ENCODE data around the gene ZMYND8. TPM values are rescaled to one million over a fixed set of nuclear protein-coding genes. Genes with fewer than 3 reads are reported as not detected.
"Not testable (repeated sequence)": the region's sequence is repeated elsewhere in the genome, so short reads cannot be mapped to it uniquely, and the experiment has no call there.

Gene ZMYND8
- total RNA-seq (2014; rRNA removed; shearing (Covaris generic)) = 22.1 and 22.8 TPM in 2 replicates
- 31.0 and 40.6 TPM in 2 replicates for polyA plus RNA-seq (2015; cell fraction: cytosol; rRNA removed)
- polyA plus RNA-seq (2015; cell fraction: nucleus; rRNA removed) = 44.9 and 62.9 TPM in 2 replicates

DNA sequence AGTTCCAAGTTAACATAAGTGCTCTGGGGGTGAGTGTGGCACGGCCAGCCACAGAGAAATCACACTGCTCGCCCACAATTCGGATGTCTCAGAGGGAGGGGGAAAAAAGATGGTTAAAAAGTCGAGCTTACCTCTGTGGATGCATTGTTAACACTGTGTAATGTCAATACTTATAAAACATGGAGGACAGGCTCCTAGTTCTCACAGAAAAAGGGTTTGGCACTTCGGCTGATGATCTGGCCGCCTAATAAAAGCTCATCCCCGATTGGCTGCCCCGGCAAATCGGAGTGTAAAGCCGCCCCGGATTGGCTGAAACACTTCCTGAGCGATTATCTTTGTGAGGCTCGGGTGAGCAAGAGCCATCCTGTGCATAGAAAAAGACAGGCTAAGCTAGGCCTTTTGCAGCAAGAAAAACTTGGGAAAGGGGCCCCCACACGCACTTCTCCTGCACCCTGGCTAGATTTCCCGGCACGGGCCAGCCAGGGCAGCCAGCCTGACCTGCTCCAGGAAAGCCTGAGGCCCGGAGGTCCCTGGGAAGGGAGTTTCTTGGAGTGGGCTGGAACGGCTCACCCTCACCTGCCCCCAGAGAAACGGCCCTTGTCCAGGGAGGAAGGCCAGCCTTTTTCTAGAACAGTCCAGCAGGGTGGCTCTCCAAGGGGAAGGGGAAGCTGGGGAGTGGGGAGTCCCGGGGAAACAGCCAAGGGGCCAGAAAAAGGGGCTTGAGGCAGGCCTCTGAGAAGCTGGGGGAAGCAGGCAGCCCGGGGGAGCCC, at the start of gene ZMYND8:
TSS of gene ZMYND8 (minus strand) at position 174 of the 770 bp plus-strand sequence. CDS start at position 145, 29 bp downstream.
- peak; percentile 97 for DNase-seq (ENCODE audit: low read depth, low spot score)
- in situ Hi-C loops (cut with HindIII; ENCODE audit: low pct_unique_long_range_greater_than_20kb, low sequenced_read_pairs) = no loop called here

DNA sequence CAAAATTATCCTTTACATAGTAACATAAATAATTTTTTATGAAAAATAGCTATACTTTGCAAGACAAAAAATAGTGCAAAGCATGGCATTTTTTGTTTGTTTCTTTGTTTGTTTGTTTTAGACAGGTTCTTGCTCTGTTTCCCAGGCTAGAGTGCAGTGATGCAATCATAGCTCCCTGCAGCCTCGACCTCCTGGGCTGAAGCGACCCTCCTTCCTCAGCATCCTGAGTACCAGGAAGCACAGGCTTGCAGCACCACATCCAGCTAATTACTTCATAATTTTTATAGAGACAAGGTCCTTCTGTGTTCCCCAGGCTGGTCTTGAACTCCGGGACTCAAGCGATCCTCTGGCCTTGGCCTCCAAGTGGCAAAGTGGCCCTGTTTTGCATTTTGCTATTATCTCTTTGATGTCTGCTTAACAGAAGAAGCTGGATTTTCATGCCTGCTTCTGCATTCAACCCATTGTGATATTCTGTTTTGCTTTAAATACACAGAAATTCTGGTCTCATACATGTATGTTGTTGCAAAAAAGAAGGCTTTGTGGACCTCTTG, 49.4 kb upstream of the ZMYND8 start:
- in situ Hi-C loops (cut with HindIII; ENCODE audit: low pct_unique_long_range_greater_than_20kb, low sequenced_read_pairs) = no loop called here
- no peak for DNase-seq (ENCODE audit: low read depth, low spot score)

DNA sequence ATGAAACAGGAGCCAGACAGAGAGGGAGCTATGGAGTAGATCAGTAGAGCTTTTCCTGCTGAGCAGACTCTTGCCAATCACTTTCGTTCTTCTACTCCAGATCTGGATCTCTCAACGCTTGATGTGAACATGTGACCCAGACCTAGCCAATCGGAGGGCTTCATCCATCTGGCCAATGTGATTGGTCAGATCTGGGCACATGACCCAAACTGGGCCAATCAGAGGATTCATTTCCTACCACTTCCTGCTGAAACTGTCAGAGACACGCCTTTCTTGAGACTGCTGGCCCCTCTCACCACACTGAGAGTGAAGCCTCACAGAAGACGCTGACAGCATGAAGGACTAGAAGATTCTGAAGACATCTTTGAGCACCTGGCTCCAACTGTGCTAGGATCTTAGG, 44.2 kb upstream of the ZMYND8 start:
- peak; percentile 42 for DNase-seq (ENCODE audit: low read depth, low spot score)
- in situ Hi-C loops (cut with HindIII; ENCODE audit: low pct_unique_long_range_greater_than_20kb, low sequenced_read_pairs) = no loop called here

DNA sequence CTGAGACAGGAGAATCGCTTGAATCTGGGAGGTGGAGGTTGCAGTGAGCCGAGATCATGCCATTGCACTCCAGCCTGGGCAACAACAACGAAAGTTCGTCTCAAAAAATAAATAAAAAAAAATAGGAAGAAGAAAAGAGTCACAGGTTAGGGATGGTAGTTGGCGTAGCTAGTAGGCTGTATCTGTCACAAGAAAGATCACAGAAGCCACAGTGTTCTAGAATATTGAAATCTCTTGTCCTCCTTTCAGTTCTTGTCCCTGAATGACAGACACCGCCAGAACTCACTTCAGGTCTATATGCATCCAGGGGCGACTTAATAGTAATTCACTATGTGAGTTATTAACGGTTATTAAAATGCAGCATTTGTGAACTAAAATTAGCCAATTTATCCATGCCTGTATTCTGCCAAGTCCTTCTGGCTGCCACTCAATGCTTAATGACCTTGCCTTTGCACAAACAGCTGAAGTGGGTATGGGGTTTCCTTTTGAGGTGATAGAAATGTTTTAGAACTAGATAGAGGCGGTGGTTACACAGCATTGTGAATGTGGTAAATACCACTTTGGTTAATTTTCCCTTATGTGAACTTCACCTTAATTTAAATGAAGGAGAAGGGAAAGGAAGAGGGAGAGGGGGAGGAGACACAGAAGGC, 41.3 kb upstream of the ZMYND8 start:
- in situ Hi-C loops (cut with HindIII; ENCODE audit: low pct_unique_long_range_greater_than_20kb, low sequenced_read_pairs) = no loop called here
- no peak for DNase-seq (ENCODE audit: low read depth, low spot score)

DNA sequence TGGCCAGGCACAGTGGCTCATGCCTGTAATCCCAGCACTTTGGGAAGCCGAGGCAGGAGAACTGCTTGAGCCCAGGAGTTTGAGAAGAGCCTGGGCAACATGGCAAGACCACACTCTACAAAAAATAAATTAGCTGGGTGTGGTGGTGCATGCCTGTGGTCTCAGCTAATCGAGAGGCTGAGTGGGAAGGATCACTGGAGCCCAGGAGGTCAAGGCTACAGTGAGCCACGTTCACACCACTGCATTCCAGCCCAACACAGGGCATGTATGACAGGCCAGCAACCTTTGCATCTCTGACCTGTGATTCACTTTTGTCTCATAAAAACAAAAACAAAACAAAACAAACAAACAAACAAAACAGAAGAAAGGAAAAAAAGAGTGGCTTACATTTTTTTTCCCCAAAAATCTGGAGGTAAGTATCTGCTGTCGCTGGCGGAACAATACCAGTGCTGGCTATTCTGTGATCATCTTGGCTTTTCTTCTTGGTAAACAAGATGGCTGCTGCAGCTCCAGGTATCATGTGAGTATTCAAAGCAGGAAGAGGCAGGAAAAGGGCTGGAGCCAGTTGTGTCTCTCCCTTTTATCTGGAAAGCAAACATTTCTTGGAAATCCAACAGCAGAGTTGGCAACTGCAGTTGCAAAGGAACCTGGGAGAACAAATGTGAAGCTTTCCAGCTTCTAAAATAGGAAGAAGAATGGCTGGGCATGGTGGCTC, 40.4 kb upstream of the ZMYND8 start:
- in situ Hi-C loops (cut with HindIII; ENCODE audit: low pct_unique_long_range_greater_than_20kb, low sequenced_read_pairs) = no loop called here
- DNase-seq (ENCODE audit: low read depth, low spot score) = no peak

DNA sequence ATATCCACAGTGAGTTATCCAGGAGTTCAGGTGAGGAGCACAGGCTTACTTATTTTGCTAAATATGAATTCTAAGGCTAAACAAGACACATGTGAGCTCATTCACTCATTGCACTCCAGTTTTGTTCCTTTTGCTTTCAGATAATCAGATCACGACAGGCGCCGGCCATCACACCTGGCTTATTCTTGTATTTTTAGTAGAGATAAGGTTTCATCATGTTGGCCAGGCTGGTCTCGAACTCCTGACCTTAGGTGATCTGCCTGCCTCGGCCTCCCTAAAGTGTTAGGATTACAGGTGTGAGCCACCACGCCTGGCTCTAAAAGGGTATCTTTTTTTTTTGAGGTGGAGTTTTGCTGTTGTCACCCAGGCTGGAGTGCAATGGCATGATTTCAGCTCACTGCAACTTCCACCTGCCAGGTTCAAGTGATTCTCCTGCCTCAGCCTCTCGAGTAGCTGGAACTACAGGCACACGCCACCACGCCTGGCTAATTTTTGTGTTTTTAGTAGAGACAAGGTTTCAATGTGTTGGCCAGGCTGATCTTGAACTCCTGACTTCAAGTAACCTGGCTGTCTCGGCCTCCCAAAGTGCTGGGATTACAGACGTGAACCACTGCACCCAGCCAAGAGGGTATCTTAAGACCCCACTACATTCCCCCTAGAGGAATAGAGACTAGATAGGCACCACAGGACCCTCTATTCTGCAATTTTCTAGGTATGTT, 37.5 kb upstream of the ZMYND8 start:
- in situ Hi-C loops (cut with HindIII; ENCODE audit: low pct_unique_long_range_greater_than_20kb, low sequenced_read_pairs); DNase-seq (ENCODE audit: low read depth, low spot score): not testable (repeated sequence)

DNA sequence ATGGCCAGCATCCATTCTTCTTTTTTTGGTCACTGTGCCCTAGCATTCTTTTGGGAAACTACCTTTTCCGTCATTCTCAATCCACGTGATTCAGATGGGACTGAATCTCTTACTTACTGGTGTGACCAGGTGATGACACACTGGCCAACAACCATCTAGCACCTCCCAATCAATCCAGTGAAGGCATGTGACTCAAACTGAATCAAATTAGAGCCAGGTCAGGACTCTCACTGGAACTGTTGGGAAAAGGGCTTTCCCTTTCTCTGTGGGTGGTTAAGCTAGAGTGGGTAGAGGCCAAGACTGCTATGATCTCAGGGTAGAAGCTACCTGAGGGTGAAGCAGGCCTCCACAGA, 36.2 kb upstream of the ZMYND8 start:
- in situ Hi-C loops (cut with HindIII; ENCODE audit: low pct_unique_long_range_greater_than_20kb, low sequenced_read_pairs) = no loop called here
- DNase-seq (ENCODE audit: low read depth, low spot score) = peak; percentile 42

DNA sequence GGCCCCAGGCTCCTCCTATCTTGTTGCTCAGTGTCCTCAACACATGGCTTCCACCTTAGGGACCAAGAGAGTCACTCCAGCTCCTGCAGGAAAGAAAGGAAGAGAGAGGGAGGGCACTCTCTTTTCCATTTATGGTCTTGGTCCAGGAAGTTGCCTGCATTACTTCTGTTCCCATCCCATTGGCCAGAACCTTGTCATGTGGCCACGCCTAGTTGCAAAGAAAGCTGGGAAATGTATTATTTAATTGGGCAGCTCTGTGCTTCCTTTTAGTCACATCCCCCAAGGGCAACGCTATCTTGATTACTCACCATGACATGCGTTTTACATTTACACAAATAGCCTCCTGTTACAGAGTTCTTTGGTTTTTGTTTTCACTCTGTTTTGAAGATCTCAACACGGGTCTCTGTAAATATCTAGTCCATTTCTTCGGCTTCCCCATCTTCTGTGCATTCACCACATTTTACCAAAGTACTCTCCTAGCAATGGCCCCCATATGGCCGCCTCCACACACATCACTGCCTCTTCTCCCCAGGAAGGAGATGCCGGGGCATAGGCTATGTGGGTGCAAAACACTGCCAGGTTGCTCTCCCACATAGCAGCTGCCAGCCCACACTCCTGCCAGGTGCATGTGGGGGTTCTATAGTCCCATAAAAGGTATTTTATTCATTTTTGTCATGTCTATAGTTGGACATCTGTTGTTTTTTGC, 35.7 kb upstream of the ZMYND8 start:
- peak; percentile 98 for DNase-seq (ENCODE audit: low read depth, low spot score)
- in situ Hi-C loops (cut with HindIII; ENCODE audit: low pct_unique_long_range_greater_than_20kb, low sequenced_read_pairs) = no loop called here

DNA sequence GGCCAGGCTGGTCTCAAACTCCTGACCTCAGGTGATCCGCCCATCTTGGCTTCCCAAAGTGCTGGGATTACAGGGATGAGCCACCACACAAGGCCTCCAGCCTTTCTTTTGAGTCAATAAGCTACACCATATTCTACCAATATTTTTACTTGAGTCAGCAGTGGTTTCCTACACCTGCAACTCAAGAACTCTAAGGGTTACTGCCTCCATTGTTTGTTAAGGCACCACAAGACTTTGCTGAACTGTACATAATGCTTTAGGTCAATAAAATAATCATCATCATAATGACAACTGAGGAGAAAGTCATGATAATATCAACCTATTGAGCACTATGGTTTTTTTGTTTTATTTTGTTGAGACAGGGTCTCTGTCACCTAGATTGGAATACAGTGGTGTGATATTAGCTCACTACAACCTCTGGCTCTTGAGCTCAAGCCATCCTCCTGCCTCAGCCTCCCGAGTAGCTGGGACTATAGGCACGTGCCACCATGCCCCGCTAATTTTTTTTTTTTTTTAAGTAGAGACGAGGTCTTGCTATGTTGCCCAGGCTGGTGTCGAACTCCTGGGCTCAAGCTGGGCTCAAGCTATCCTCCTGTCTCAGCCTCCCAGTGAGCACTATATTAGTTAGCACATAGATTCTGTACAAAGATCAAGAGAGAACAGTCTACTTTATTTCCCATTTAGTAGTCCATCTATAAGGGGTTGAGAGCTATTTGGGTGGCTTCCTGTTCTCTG, 34.9 kb upstream of the ZMYND8 start:
- in situ Hi-C loops (cut with HindIII; ENCODE audit: low pct_unique_long_range_greater_than_20kb, low sequenced_read_pairs) = no loop called here
- DNase-seq (ENCODE audit: low read depth, low spot score) = no peak

DNA sequence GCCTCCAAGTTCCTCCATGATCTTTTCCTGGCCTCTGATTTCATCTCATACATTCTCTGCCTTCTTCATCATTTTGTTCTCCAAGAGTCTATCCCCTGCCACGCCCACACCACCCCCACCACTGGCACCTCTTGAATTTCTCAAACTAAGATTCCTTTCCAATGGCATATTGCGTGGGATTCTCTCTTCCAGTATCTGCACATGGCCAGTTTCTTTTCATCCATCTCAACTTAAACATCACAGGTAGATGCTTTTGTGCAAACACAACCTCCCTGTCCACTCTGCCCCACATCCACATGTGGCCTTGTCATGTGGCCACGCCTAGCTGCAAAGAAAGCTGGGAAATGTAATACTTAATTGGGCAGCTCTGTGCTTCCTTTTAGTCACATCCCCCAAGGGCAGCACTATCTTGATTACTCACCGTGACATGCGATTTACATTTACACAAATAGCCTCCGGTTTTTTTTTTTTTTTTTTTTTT, 33.4 kb upstream of the ZMYND8 start:
- in situ Hi-C loops (cut with HindIII; ENCODE audit: low pct_unique_long_range_greater_than_20kb, low sequenced_read_pairs) = no loop called here

DNA sequence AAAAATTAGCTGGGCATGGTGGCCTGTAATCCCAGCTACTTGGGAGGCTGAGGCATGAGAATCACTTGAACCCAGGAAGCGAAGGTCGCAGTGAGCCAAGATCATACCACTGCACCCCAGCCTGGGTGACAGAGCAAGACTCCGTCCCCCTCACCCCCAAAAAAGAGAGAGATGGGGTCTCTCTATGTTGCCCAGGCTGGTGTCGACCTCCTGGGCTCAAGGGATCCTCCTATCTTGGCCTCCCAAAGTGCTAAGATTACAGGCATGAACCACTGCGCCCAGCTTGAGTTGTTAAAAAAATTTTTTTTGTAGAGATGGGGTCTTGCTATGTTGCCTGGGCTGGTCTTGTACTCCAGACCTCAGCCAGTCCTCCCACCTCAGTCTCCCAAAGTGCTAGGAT, 29.5 kb upstream of the ZMYND8 start:
- DNase-seq (ENCODE audit: low read depth, low spot score); in situ Hi-C loops (cut with HindIII; ENCODE audit: low pct_unique_long_range_greater_than_20kb, low sequenced_read_pairs): not testable (repeated sequence)

More for the DNA sequence above, 33.4 kb upstream of the ZMYND8 start:
- peak; percentile 76 for DNase-seq (ENCODE audit: low read depth, low spot score)

DNA sequence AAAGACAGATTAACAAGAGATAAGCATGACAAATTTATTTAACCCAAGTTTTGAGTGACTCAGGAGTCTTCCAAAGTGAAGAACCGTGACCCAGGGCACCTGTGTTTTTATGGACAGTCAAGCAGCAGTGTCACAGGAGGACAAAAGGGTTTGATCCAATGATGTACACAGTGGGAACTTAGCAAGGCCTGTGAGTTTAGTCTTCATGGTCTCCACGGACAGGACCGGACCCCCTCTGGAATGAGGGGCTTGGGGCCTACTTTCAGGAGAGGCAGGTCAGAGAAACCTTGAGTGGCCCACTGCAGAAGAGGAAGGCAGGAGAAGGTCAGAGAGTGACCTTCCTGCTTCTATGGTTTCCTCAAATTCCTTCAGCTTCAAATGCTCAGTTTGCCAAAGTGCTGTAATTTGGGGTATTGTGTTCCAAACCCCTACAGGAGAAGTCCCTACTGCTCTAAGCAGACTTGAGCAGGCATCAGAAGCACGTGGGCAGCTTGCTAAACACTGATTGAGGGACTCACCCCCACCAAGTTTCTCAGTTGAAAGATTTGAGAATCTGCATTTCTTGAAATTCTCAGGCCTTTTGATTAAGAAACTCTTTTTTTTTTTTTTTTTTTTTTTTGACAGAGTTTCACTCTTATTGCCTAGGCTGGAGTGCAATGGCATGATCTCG, 26.4 kb upstream of the ZMYND8 start:
- in situ Hi-C loops (cut with HindIII; ENCODE audit: low pct_unique_long_range_greater_than_20kb, low sequenced_read_pairs) = no loop called here
- DNase-seq (ENCODE audit: low read depth, low spot score) = no peak

DNA sequence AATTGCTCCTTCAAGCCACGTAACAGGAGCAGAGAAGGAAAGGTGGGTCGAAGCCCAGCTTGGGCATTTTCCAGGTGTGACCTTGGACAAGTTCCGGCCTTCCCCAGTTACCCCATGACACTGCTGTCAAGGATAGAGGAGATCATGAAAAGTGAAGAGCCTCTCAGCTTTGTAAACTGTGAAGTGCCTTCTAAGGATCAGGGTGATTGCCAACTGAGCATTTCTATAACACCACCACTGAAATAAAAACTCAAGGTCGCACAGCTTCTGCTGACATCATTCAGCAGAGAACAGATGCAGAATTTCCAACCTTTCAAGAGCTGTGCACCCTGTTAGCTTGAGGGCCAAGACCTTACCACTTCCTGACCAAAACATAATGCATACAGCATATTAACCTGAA, 24.0 kb upstream of the ZMYND8 start:
- DNase-seq (ENCODE audit: low read depth, low spot score) = no peak
- in situ Hi-C loops (cut with HindIII; ENCODE audit: low pct_unique_long_range_greater_than_20kb, low sequenced_read_pairs) = no loop called here

DNA sequence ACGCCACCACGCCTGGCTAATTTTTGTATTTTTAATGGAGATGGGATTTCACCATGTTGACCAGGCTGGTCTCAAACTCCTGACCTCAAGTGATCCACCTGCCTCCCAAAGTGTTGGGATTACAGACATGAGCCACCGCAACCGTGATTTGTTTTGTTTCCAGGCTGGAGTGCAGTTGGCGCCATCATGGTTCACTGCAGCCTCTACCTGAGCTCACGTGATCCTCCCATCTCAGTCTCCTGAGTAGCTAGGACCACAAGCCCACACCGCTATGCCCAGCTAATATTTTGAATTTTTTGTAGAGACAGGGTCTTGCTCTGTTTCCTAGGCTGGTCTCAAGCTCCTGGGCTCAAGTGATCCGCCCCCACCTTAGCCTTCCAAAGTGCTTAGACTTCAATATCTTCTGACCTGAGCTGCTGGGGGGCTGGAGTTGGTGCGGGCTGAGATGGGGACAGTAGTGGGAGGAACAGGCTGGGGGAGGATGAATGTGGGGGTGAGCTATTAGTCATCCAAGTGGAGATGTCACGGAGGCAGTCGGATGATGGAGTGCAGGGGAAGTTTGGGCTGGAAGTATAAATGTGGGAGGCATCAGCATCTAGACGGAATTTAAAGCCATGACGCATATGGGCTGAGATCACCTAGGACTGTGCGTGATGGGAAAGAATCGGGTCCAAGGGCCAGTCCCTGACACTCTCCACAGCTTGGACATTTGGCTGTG, 23.1 kb upstream of the ZMYND8 start:
- DNase-seq (ENCODE audit: low read depth, low spot score) = no peak
- in situ Hi-C loops (cut with HindIII; ENCODE audit: low pct_unique_long_range_greater_than_20kb, low sequenced_read_pairs) = no loop called here

DNA sequence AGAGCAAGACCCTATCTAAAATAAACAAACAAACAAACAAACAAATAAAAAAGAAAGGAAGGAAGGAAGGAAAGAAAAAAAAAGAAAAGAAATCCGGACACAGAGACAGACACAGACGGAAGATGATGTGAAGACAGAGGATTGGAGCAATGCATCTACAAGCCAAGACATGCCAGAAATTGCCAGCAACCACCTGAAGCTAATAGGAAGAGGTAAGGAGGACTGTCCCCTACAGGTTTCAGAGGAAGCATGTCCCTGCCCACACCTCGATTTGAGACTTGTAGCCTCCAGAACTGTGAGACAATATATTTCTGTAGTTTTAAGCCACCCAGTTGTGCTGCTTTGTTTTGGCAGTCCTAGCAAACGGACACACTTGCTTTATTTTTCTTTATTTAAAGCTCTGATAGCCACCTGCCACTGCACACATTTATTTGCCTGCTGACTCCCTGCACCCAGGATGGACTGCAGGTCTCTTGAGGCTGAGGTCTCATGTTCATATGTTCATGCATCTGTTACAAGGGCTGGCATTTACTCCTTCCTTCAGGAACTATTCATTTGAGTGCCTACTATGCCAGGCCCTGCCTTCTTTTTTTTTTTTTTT, 20.7 kb upstream of the ZMYND8 start:
- peak; percentile 46 for DNase-seq (ENCODE audit: low read depth, low spot score)
- in situ Hi-C loops (cut with HindIII; ENCODE audit: low pct_unique_long_range_greater_than_20kb, low sequenced_read_pairs) = no loop called here

Data from SK-MEL-5 (cell line).